NAMALWA (cell line): ENCODE measurements around the gene BARHL2.

ENCODE experiments used
- DNase-seq: peaks from one replicate; pipeline ENCODE4 v3.0.0-alpha.2; 2015; ENCODE audit warnings: low spot score

Gene BARHL2

GRCh38 chr1:90716552-90717355, at the start of gene BARHL2:
TSS of gene BARHL2 (minus strand) at chr1:90717302. CDS start at chr1:90717195, 107 bp downstream.
- no peak for DNase-seq

- no peak for DNase-seq
Observed at GRCh38 chr1:90763930-90764329, 46.8 kb upstream of the BARHL2 start.

GRCh38 chr1:90763506-90763905, 46.4 kb upstream of the BARHL2 start:
- DNase-seq = no peak

DNA sequence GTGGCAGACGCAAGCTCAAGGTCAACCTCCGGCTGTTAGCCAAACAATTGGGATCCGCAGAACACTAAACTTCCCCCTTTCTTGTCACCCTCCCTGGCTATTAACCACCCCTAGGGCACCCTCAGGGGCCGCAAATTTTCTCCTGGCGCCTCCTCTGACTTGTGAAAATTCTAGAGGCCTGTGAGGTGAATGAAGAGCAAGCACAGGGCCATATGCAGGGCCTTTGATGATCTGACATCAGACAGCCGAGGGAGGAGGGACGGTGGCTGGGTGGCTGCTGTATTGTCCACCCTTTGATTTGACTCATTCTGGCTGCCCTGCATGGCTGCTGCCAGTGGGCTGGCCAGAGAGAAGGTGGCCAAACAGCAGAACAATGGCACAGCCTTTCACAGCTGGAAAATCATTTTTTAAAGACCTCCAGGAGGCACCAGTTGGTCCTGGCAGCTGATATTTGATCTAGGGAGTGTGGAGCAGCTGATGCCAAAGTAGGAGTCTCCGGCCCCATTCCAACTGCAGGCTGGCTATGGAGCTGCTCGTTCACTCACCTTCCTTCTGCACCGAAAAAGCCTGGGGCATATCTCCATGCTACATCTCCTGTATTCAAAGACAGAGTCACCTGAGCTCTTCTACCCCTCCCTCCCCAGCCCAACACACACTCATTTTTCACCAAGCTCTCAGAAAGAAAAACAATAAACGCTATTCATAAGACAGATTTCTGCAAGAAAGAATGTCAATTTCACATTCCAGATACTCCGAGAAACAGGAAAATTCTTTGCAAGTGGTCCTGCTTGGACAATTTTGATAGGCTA, 44.9 kb upstream of the BARHL2 start:
- no peak for DNase-seq

DNA sequence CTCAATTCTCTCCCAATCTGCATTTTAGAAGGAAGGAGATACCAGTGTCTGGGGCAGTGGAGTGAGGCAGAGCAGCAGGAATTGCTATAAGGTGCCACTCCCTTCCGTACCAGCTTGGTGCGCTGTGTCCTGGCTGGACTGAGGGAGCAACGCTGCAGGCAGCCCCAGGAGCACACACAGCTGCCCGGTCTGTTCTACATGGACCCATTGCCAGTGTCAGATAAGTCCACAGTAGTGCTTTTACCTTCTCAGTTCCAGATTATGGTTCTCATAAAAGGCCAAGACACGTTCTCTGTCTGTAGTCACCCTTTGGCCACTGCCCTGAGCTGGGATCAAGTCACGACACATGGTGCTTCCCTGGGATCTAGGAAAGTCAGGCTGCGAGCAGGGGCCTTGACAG, 44.1 kb upstream of the BARHL2 start:
- DNase-seq = no peak

GRCh38 chr1:90753556-90753955, 36.5 kb upstream of the BARHL2 start:
- DNase-seq = no peak

DNA sequence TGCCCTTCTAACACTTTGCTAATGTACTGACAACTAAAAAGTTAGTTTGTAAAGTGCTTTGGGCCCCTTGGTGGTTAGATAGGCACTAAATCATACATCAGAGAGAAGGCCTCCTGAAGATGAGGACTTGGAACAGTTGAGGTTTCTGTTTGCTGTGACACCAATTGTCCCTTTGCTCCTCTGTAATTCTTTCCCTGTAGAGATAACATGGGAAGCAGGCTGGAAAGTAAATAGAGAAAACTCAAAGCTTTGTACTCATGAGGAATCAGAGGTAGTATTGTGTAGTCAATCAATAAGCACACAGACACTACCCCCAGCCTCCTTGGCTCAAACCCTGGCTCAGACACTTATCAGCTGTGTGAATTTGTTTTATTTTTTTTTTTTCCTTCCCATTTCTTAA, 31.6 kb upstream of the BARHL2 start:
- DNase-seq = no peak

DNA sequence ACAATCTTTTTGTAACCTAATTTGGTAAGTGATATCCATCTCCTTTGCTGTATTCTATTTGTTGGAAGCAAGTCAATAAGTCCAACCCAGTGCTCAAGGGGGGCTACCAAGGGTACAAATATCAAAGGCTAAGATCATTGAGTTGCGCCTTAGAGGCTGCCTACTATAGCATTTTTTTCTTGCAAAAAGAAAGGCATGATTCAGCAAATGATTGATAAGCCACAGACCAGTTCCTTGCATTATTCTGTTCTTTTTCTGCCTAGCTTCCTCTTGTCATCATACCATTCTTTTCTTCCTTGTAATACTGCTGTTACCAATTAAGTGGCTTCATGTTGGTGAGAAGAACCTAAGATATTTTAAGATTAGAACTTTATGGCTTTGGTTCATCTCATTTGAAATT, 29.8 kb upstream of the BARHL2 start:
- no peak for DNase-seq

GRCh38 chr1:90745972-90746371, 28.9 kb upstream of the BARHL2 start:
- DNase-seq = no peak

DNA sequence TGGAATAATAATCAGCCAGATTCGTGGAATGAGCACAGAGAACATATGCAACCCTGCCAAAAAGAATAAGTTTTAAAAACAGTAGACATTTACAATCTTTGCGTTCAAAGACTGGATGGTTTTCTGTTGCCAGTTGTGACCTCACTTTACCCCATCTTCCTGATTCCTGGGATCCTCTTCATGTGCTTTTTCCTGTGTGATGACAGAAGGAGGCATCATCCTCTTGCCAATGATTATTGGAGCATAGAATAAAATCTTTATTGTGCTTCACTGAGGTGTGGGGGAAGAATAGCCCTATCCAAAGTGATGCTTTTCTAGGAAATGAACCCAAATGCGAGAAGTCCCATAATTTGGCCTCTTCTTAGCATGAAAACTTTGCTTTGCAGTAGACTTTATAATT, 15.0 kb upstream of the BARHL2 start:
- no peak for DNase-seq

DNA sequence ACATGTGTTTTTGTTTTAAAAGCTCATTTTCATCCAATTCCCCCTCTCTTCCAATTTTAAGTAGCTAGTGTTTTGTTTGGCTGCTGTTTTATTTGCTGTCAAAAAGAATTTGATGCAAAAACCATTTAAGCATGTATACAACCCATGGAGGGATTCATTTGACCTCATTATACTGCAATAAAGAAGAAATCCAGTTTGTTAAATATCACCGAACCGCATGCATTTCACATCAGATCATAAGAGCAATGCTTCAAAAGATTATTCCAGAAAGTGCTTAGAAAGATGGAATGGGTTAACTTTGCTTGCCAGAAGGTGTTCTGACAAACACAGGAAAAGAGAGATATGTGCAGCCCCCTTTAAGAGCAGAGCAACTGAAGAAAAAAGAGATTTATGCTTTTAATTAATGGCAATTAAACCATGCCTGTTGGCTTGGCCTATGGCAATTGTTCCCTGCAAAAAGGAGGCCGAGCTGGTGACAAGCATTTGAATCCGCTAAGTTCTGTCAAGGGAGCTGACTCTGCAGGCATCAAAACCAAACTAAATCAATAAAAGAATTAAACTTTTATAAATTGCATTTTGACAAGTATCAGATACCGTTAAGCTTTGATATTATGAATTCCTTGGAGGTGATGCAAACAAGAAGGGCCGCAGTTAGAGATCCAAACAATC, 14.4 kb upstream of the BARHL2 start:
- DNase-seq = no peak

GRCh38 chr1:90730243-90731022, 13.3 kb upstream of the BARHL2 start:
- no peak for DNase-seq

DNA sequence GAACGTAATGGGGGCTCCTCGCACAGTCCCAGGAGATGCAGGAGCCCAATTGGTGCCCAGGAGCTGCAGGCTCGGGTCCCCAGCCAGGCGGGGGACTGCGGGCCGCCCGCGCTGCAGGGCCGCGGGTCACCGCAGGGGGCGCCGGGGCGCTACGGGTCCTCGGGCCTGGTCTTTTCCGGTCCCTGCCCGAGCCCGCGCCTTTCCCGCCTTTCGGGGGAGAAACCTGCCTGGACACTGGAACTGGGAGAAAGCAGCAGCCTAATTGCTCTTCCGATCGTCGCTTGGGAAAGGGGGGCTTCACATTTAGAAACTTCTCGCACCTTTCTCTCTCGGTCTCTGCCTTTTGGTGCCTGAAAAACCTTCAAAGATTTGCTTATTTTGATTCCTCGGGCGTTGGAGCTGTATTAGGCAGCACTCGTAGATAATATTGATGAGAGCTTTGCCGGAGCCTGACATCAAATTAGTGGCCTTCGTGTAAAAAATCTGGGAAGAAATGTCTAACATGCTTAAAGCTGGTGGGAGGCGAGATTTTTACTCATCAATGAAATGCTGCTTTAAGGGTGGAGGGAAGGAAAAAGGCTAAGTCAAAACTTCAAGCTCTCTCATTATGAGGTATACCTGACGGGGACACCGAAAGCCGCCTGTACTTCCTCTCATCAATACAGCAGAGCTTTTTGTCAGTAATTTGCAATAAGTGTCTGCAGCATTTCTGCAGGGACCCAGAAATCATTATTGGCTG, 12.6 kb upstream of the BARHL2 start:
- no peak for DNase-seq

GRCh38 chr1:90728502-90729287, 11.6 kb upstream of the BARHL2 start:
- no peak for DNase-seq

GRCh38 chr1:90727917-90728501, 10.9 kb upstream of the BARHL2 start:
- no peak for DNase-seq

DNA sequence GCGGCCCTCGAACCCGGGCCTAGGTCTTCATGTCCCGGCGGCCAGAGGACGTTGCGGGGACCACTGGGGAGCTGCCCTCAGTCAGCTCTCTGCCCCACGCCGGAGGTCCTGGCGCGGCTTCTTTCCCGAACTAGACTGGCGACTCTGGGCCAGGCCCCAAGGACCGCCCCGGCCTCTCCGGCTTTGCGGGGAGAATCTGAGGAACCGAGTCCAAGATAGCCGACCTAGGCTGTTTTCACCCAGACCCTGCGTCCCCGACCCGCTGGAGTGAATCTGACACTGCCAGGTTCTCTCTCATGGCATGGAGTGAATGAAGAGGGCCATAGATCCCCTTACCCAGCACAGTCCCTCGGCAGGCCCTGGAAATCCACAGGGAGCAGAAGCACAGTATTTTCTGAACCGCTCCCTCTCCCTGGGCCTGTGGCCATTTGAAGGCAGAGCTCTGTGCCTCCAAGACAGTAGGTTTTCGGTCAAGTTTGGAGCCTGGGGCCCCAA, 9.9 kb upstream of the BARHL2 start:
- no peak for DNase-seq

DNA sequence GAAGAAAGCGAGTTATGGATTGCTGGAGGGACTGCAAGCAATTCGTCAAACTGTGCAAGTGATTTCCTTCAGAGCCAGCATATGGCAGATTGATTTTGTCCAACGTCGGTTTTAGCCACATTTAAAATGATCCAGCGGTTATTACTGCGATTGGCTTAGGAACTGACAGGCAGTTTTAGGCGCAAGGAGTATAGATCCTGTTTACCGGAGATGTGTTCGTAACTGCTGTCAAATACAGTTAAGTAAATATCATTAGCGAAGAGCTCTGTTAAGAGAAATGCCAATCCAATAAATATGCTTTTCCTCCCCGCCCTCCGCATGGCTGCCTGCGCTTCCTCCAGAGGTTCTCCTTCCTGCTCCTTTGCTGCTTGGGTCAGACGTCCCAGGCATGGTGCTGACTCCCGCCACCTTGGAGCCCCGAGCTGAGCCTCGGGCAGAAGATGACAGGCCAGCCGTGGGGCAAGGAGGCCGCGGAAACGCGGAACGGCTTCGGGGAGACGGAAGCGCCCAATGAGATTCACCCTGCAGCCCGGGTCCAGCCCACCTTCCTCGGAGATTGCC, 9.4 kb upstream of the BARHL2 start:
- DNase-seq = no peak

- DNase-seq = no peak
Observed at GRCh38 chr1:90725657-90726424, 8.7 kb upstream of the BARHL2 start.
